Lung (tissue), 12 donors: Measurements from ENCODE around the gene PLCD3. TPM values are rescaled to one million over a fixed set of nuclear protein-coding genes. Genes with fewer than 3 reads are reported as not detected.
"Not testable (repeated sequence)": the region's sequence is repeated elsewhere in the genome, so short reads cannot be mapped to it uniquely, and the experiment has no call there.

Source experiments
- ATAC-seq: fragments of 200-7000 bp; cut with Tn5 transposase; one replicate; pipeline ENCODE4 v1.9.1; 2020; ENCODE audit warnings: moderate number of reproducible peaks; ENCODE audit not compliant: insufficient read depth, low FRiP score
- DNase-seq, 3 donors: peaks; one replicate each; pipeline ENCODE4 v3.0.0-alpha.2; 2013 to 2017
- H3K27ac ChIP-seq, 2 donors: one replicate each; pipeline ENCODE4 v1.5.1; 2013; ENCODE audit warnings: mild to moderate bottlenecking in 2 of 2, moderate library complexity in 2 of 2, control low read depth in 1 of 2, inconsistent platforms in 1 of 2, low read depth in 1 of 2, low read length in 1 of 2
- H3K27me3 ChIP-seq, 3 donors: one replicate each; pipeline ENCODE4 v1.5.1; 2013; ENCODE audit warnings: low read length in 2 of 3; ENCODE audit not compliant: control insufficient read depth in 3 of 3, insufficient read depth in 3 of 3
- H3K36me3 ChIP-seq, 4 donors: one replicate each; pipeline ENCODE4 v1.5.1; 2013; ENCODE audit warnings: low read length in 4 of 4, mild to moderate bottlenecking in 1 of 4, moderate library complexity in 1 of 4; ENCODE audit not compliant: control insufficient read depth in 4 of 4, insufficient read depth in 4 of 4
- H3K4me1 ChIP-seq, 5 donors: one replicate each; pipeline ENCODE4 v1.5.1; 2013; ENCODE audit warnings: low read length in 5 of 5, mild to moderate bottlenecking in 2 of 5, moderate library complexity in 1 of 5; ENCODE audit not compliant: control insufficient read depth in 5 of 5, insufficient read depth in 5 of 5
- H3K4me3 ChIP-seq: one replicate; pipeline ENCODE4 v1.5.1; 2013; ENCODE audit warnings: mild to moderate bottlenecking, control low read depth, moderate library complexity
- H3K9ac ChIP-seq, 2 donors: one replicate each; pipeline ENCODE4 v1.5.1; 2013; ENCODE audit warnings: low read length in 2 of 2, control low read depth in 1 of 2; ENCODE audit not compliant: insufficient read depth in 1 of 2
- H3K9me3 ChIP-seq, 4 donors: one replicate each; pipeline ENCODE4 v1.5.1; 2013; ENCODE audit warnings: low read length in 3 of 4, mild to moderate bottlenecking in 1 of 4, moderate library complexity in 1 of 4; ENCODE audit not compliant: control insufficient read depth in 4 of 4, insufficient read depth in 3 of 4
- WGBS, 2 donors: extraction: QIAGEN DNeasy Blood & Tissue Kit; methylation state at CpG; one replicate each; pipeline ENCODE4 v1.1.7; 2013; 5-methylcytosine and 5-hydroxymethylcytosine counted together
- polyA plus RNA-seq, 2 donors: library from polyadenylated mRNA; stranded (reverse); fragments of 200-250 nt; gene quantifications; one replicate each; pipeline ENCODE4 v1.2.1, GENCODE V29; 2013
- total RNA-seq, 2 donors: library from RNA; depleted of rRNA in 1 of 2; stranded (reverse); fragments of >200 nt in 1 of 2; gene quantifications; one replicate each; pipeline ENCODE4 v1.2.1, GENCODE V29; 2014 to 2021
- TF ChIP-seq, protein P1 (sequence below): IDR thresholded peaks from 2 replicates; pipeline ENCODE4 v1.5.1; 2012; ENCODE audit warnings: mild to moderate bottlenecking; ENCODE audit errors: control extremely low read depth, extremely low read depth
- donor health status: control.
- donor health status: control.
- donor health status: Bipolar disorder and iron deficiency.
- donor health status: healthy.
- donor health status: DM: yes; HTN: yes; CAD: no.

Gene PLCD3
- total and polyA plus RNA-seq, 4 donors: 3.6 to 43.3 (median 18.9) TPM

DNA sequence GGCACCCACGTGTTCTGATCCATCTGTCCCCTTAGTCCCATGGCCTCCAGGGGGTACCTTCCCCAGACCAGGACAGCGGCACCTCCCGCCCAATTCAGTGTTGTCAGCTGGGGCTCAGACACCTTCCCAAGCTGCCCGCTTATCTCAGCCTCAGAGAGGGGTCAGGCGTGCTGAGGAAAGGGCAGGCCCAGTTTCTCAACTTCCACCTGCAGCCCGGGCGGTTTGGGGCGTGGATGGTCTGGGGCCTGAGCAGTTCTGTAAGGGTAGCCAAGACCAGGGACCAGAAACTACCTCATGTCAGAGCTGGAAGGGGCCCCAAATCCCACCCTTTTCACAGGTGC is 5.1 kb downstream of the PLCD3 start:
- Histone ChIP-seq H3K4me1 (peaks cover 0 to 34% (median 9%) of the 10 kb centered on the region in 5 donors), H3K4me3 (no peak overlapping the region), H3K27ac (peak overlapping the region; percentile 62 to 87), H3K9ac (no peak overlapping the region), H3K9me3 (no peaks in the 10 kb centered on the region), H3K36me3 (no peaks in the 10 kb centered on the region), H3K27me3 (no peaks in the 10 kb centered on the region)
- ATAC-seq: no peak
- WGBS, 2 donors: 71 to 76% methylated on average over 8 of the region's 8 CpGs
- no peak for DNase-seq
- TF ChIP-seq, protein P1, sequence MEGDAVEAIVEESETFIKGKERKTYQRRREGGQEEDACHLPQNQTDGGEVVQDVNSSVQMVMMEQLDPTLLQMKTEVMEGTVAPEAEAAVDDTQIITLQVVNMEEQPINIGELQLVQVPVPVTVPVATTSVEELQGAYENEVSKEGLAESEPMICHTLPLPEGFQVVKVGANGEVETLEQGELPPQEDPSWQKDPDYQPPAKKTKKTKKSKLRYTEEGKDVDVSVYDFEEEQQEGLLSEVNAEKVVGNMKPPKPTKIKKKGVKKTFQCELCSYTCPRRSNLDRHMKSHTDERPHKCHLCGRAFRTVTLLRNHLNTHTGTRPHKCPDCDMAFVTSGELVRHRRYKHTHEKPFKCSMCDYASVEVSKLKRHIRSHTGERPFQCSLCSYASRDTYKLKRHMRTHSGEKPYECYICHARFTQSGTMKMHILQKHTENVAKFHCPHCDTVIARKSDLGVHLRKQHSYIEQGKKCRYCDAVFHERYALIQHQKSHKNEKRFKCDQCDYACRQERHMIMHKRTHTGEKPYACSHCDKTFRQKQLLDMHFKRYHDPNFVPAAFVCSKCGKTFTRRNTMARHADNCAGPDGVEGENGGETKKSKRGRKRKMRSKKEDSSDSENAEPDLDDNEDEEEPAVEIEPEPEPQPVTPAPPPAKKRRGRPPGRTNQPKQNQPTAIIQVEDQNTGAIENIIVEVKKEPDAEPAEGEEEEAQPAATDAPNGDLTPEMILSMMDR: no peak

DNA sequence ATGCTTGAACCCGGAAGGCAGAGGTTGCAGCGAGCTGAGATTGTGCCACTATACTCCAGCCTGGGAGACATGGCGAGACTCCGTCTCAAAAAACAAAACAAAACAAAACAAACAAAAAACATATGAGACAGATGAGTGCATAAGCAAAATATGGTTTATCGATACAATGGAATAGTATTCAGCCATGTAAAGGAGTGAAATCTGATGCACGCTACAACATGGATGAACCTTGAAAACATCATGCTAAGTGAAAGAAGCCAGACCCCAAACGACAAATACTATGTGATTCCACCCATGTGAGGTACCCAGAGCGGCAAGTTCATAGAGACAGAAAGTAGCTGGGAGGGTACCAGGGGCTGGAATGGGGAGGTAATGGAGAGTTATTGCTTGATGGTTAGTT is 6.8 kb downstream of the PLCD3 start:
- ATAC-seq (no peak), DNase-seq (no peak)
- TF ChIP-seq, protein P1: no peak
- Histone ChIP-seq H3K4me3 (no peak overlapping the region), H3K36me3 (peaks cover 0 to 4% (median 0%) of the 10 kb centered on the region in 4 donors), H3K27ac (no peak overlapping the region), H3K4me1 (peaks cover 0 to 26% (median 8%) of the 10 kb centered on the region in 5 donors), H3K27me3 (no peaks in the 10 kb centered on the region), H3K9me3 (no peaks in the 10 kb centered on the region), H3K9ac (no peak overlapping the region)
- 98 to 99% methylated on average over 8 of the region's 8 CpGs for WGBS, 2 donors

DNA sequence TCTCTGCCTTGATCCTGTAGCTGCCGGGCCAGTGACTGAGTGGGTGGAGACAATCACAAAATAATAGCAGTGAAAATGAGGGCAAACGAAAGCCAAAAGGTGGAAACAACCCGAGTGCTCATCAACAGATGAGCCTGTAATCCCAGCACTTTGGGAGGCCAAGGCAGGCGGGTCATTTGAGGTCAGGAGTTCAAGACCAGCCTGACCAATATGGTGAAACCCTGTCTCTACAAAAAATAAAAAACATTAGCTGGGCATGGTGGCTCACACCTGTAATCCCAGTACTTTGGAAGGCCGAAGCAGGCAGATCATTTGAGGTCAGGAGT is 7.6 kb downstream of the PLCD3 start:
- 74 to 91% methylated on average over 5 of the region's 5 CpGs for WGBS, 2 donors
- H3K4me3 ChIP-seq, H3K9me3 ChIP-seq, H3K9ac ChIP-seq, DNase-seq, ATAC-seq, H3K36me3 ChIP-seq, H3K27me3 ChIP-seq: not testable (repeated sequence)
- Histone ChIP-seq H3K4me1 (peaks cover 0 to 23% (median 8%) of the 10 kb centered on the region in 5 donors), H3K27ac (peak overlapping the region; percentile 22 to 73)

DNA sequence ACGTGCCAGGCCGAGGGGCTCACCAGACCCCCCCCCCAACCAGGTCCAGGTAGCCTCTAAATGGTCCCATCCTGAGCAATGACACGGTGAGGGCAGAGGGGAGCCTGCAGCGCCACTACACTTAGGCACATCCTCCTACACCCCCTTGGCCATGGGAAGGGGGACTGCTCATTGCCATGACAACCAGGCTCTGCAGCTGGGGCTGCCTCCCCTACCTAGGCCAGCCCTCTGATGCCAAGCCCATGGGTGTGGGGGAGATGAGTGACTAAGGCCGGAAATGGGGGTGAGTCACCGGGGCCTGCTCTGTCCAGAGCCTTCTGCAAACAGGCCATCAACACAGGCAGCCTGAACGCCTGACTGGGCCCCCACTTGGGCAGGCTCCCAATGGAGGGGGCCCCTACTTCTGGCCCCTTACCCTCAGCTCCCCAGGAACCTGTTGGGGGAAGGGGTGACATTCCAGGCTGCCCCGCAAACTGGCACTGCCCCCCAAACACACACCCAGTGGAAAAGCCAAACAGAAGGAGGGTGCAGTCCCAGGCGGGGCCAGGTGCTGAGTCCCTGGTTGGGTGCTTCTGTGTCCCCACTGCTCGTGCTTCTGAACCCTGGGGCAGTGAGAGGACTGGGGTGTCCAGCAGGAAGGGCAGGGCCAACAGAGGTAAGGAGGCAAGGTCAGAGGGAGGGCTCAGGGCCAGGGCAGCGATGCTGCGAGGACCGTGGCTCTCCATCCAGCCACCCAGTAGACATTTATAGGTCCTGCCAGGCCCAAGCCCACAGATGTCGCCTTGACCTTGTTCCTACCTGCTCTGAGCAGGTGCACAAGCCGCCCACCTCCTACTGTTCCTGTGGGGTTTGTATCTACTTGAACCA is 8.2 kb downstream of the PLCD3 start:
- no peaks in the 10 kb centered on the region for H3K27me3 ChIP-seq
- DNase-seq: no peak
- H3K4me3 ChIP-seq: no peak overlapping the region
- peak overlapping the region; percentile 22 to 73 for H3K27ac ChIP-seq
- ATAC-seq: peak; percentile 65
- H3K9me3 ChIP-seq: no peaks in the 10 kb centered on the region
- H3K36me3 ChIP-seq: peaks cover 0 to 7% (median 0%) of the 10 kb centered on the region in 4 donors
- H3K4me1 ChIP-seq: peaks cover 0 to 20% (median 6%) of the 10 kb centered on the region in 5 donors
- TF ChIP-seq, protein P1: no peak
- 72 to 81% methylated on average over 15 of the region's 15 CpGs for WGBS, 2 donors
- no peak overlapping the region for H3K9ac ChIP-seq
